C4-2B (cell line): ENCODE measurements around the gene NCOA3.

ENCODE experiments used
- ZFX ChIP-seq: fragments of 450-650 bp; IDR thresholded peaks from 2 replicates; pipeline ENCODE4 v1.6.1; 2017
- TF ChIP-seq, protein P1 (sequence below): fragments of 450-650 bp; conservative IDR thresholded peaks from 2 replicates; pipeline ENCODE4 v1.5.1; 2017; ENCODE audit warnings: mild to moderate bottlenecking

DNA sequence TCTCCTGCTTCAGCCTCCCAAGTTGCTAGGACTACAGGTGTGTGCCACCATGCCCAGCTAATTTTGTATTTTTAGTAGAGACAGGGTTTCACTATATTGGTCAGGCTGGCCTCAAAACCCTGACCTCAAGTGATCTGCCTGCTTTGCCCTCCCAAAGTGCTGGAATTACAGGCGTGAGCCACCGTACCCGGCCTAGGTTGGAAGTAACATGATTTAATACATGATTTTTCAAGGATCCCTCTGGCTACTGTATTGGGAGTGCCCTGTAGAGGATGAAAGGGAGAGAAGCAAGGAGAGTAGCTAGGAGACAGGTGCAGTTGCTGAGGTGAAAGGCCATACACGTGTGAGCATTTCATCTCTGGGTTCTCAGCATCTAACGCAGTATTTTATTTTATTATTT is 2.6 kb upstream of the NCOA3 start:
- TF ChIP-seq, protein P1, sequence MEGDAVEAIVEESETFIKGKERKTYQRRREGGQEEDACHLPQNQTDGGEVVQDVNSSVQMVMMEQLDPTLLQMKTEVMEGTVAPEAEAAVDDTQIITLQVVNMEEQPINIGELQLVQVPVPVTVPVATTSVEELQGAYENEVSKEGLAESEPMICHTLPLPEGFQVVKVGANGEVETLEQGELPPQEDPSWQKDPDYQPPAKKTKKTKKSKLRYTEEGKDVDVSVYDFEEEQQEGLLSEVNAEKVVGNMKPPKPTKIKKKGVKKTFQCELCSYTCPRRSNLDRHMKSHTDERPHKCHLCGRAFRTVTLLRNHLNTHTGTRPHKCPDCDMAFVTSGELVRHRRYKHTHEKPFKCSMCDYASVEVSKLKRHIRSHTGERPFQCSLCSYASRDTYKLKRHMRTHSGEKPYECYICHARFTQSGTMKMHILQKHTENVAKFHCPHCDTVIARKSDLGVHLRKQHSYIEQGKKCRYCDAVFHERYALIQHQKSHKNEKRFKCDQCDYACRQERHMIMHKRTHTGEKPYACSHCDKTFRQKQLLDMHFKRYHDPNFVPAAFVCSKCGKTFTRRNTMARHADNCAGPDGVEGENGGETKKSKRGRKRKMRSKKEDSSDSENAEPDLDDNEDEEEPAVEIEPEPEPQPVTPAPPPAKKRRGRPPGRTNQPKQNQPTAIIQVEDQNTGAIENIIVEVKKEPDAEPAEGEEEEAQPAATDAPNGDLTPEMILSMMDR: no peak
- no peak for TF ChIP-seq ZFX
